T-helper 2 cell treated with Interferon-gamma antibody and Interleukin-4, amounts not matched to agents 5 μg/mL and 100 μg/mL, for 36 hours (primary cell): ENCODE measurements around the gene CMTM6.
A peak's percentile ranks its signal among the peaks of the same experiment; 100 is the strongest.

ENCODE experiments used
- DNase-seq: peaks from one replicate; pipeline ENCODE4 v3.0.0; 2021; ENCODE audit warnings: low spot score
- H3K27ac Mint-ChIP-seq: one replicate; pipeline ENCODE4 v1.8.0; 2021; ENCODE audit warnings: mild to moderate bottlenecking, mixed read lengths
- H3K27me3 Mint-ChIP-seq: one replicate; pipeline ENCODE4 v1.8.0; 2021; ENCODE audit warnings: low read depth, mixed read lengths
- H3K36me3 Mint-ChIP-seq: one replicate; pipeline ENCODE4 v1.8.0; 2021; ENCODE audit warnings: low read depth, mixed read lengths
- H3K4me1 Mint-ChIP-seq: one replicate; pipeline ENCODE4 v1.8.0; 2021; ENCODE audit warnings: low read depth, mixed read lengths
- H3K4me3 Mint-ChIP-seq: one replicate; pipeline ENCODE4 v1.8.0; 2022; ENCODE audit warnings: mild to moderate bottlenecking, moderate library complexity, mixed read lengths
- H3K9me3 Mint-ChIP-seq: one replicate; pipeline ENCODE4 v1.8.0; 2021; ENCODE audit warnings: mixed read lengths

CMTM6 gene

DNA sequence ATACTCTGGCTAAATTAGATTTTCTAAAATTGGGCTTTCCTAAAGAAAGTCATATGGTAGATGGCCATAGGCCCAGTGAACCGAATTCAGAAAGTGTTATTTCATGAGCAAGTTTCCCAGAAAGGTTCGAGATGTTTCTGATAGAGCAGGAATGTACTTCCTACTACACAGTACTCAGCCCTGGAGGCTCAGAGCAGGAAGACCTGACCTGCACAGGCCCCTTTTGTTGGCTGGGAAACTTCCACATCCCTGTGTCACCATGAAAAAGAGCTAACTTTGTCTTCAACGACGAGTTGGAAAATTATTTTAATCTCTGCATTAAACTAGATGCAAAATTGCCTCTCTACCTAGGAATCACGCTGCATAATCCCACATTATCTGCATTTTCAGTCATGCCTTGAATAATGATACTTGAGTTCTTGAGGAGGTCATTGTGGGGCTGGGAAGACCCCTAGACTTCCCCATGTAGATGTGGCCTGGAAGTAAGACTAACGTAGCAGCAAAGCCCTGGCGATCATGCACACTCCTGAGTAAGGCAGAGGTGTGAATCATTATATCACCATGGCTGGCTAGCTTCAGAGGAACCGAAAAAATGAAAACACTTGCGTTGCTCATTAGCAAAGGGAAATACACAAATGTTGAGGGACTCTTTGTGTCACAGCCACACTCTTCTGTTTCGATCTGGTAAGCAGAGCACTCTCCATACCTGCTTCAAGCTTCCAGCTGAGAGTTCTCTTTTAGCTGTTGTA is 63.9 kb downstream of the CMTM6 start:
- H3K36me3 Mint-ChIP-seq: peaks cover 17% of the 10 kb centered on the region
- no peaks in the 10 kb centered on the region for H3K9me3 Mint-ChIP-seq
- peak overlapping the region; percentile 59 for H3K27ac Mint-ChIP-seq
- H3K27me3 Mint-ChIP-seq: no peaks in the 10 kb centered on the region
- peaks cover 56% of the 10 kb centered on the region for H3K4me1 Mint-ChIP-seq
- no peak for DNase-seq
- H3K4me3 Mint-ChIP-seq: peak overlapping the region; percentile 62

DNA sequence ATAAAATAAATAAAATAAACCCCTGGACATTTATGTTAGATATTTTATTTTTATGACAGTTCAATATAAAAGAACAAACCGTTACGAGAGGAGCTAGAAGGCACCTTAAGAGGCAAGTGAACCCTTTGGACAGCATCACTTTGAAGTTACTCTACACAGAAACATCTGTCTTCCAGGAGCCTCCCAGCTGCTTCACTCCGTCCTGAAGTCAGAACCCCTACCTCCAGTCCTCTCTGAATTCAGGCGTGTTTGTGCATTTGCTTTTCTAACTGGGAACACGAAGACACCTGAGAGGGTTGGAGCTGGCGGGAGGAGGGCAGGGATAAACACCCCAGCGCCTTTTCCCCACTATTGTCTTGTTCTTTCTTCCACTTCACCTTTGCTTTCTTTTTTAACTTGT is 64.8 kb downstream of the CMTM6 start:
- H3K27me3 Mint-ChIP-seq: no peaks in the 10 kb centered on the region
- H3K9me3 Mint-ChIP-seq: no peaks in the 10 kb centered on the region
- H3K27ac Mint-ChIP-seq: peak overlapping the region; percentile 36
- no peak overlapping the region for H3K4me3 Mint-ChIP-seq
- H3K4me1 Mint-ChIP-seq: peaks cover 56% of the 10 kb centered on the region
- peaks cover 10% of the 10 kb centered on the region for H3K36me3 Mint-ChIP-seq
- DNase-seq: no peak

DNA sequence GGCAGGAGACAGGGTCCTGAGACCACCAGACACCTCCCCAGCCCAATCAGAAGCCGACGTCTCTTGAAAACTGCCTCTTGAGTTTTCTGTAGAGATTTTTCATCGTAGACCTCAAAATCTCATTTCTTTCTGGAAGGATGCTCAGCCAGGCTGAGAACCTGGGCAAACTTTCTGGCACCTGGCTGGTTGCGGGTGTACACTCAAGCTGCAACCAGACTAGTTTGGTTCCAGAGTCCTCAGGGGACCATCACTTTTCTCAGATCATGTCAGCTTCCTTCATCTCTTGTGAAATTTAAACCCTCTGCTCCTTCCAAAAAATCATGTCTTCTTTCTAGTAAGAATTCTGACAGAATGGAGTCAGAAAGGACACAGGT is 65.8 kb downstream of the CMTM6 start:
- no peak for DNase-seq
- H3K4me1 Mint-ChIP-seq: peaks cover 60% of the 10 kb centered on the region
- peaks cover 7% of the 10 kb centered on the region for H3K36me3 Mint-ChIP-seq
- no peaks in the 10 kb centered on the region for H3K9me3 Mint-ChIP-seq
- no peaks in the 10 kb centered on the region for H3K27me3 Mint-ChIP-seq
- peak overlapping the region; percentile 37 for H3K4me3 Mint-ChIP-seq
- H3K27ac Mint-ChIP-seq: peak overlapping the region; percentile 74

DNA sequence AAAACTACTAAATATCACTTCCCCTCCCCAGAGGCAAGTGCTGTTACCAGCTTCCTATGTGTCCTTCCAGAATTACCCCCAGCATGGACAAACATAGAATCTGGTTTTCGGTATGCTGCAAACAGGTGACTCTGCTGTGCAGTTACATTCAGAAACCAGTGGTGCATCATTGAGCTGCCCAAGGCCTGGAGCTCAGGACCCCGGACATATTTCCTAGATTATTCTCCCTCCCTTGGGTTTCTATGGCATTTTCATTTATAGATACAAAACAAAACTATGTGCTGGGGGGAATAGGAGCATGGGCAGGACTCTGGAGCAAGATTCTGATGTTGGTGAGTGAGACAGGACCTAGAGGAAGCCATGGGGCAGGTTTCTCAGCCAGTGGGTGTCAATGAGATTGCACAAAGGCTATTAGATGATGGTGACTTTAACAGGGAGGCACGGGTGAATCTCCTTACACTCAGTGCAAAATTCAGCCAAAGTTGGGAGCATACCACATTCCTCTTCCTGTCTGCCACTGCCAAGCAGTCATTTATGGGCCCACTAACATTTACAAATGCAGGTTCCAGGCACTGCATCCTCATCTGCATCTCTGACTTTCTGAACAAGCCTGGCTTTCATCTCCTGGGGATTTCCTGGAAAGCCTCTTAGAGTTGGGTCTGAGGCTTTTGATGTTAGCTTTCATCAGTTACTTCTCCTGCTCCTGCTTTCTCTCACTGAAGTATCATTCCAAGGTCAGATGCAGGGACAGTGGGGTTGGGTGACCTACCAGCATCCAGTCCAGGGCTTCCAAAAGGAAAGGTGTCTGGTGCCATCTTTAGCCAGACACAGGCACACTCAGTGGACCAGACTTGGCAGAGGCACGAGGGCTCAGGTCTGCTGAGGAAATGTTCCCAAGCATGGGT is 66.5 kb downstream of the CMTM6 start:
- H3K27ac Mint-ChIP-seq: peak overlapping the region; percentile 74
- peaks cover 59% of the 10 kb centered on the region for H3K4me1 Mint-ChIP-seq
- no peak for DNase-seq
- peak overlapping the region; percentile 47 for H3K4me3 Mint-ChIP-seq
- peaks cover 6% of the 10 kb centered on the region for H3K36me3 Mint-ChIP-seq
- no peaks in the 10 kb centered on the region for H3K9me3 Mint-ChIP-seq
- no peaks in the 10 kb centered on the region for H3K27me3 Mint-ChIP-seq

DNA sequence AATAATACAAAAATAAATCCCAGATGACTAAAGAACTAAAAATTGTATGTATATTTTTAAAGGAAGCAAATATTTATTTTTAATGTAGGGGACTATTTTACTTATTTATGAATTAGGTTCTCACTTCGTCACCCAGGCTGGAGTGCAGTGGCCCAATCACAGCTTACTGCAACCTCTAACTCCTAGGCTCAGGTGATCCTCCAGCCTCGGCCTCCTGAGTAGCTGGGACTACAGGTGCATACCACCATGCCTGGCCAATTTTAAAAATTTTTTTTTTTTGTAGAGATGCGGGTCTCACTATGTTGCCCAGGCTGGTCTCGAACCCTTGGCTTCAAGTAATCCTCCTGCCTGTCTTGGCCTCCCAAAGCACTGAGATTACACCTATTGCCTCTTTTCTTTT is 68.4 kb downstream of the CMTM6 start:
- H3K27me3 Mint-ChIP-seq: no peaks in the 10 kb centered on the region

DNA sequence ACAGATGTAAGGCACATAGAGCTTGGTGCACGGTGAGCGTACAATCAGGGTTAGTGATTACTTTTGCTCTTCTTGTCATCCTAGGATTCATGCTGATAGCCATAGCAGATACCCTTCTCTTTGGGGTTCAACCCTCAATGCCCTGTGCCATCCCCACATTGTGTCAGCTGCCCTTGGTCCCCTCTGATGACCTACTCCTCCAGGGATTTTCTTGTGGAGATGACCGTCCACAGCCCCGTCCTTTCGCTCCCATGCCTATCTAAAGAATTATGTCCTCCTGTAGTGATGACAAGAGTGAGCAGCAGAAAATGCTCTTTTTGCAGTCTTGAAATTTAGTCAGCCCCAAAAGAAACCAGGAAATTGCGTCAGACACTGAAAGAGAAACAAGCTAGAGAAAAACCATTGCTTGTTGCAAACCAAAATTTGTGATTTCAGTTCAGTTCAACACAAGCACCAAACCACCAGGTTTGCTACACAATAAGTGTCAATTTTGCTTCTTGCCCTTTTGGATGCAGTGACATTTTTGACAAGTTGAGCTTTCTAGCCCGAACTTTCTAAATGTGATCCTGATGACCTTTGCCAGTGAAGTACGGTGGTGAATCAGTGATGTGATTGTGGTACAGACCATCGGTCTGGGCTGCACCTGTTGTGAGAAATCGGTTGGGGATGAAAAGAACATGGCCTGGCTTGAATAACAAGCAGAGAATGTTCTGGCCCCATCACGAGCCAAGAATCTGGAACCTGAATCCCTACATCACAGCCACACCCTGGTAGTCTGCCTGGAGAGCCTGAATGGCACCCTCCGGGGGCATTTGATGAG is 69.7 kb downstream of the CMTM6 start:
- peaks cover 67% of the 10 kb centered on the region for H3K4me1 Mint-ChIP-seq
- peaks cover 11% of the 10 kb centered on the region for H3K36me3 Mint-ChIP-seq
- peak overlapping the region; percentile 99 for H3K27ac Mint-ChIP-seq
- peak; percentile 62 for DNase-seq
- H3K4me3 Mint-ChIP-seq: peak overlapping the region; percentile 77
- H3K27me3 Mint-ChIP-seq: no peaks in the 10 kb centered on the region
- no peaks in the 10 kb centered on the region for H3K9me3 Mint-ChIP-seq

More for the DNA sequence above, 68.4 kb downstream of the CMTM6 start:
- Mint-ChIP-seq H3K4me1 (peaks cover 68% of the 10 kb centered on the region), H3K27ac (no peak overlapping the region), H3K4me3 (no peak overlapping the region), H3K9me3 (no peaks in the 10 kb centered on the region), H3K36me3 (peaks cover 7% of the 10 kb centered on the region)
- DNase-seq: no peak

DNA sequence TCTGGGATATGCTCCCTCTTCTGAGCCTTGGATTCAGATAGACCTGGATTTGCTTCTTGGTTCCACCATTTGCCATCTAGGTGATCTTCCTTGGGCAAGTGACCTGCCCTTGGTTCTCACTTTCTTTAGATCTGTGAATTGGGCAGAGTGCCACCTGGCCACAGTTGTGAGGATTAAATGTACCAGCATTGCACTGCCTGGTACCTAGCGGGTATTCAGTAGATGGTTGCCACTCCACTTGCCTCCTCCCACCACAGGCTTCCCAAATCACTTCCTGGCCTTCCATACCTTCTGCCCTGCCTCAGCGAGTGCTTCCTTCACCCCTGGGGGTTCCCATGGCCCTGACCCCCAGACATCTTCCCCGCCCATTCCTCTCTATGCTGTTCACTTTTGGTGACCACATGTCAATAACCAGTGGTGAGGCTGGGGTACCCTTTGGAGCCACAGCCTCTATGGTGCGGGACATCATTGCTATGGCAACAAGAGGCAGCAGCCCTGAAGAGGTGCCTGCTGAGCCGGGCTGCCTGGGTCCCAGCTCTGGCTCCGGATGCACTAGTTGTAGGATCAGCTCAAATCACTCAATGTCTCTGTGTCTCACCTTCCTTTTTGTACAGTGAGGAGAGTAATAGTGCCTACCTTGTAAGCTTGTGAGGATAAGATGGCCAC is 70.5 kb downstream of the CMTM6 start:
- Mint-ChIP-seq H3K27me3 (no peaks in the 10 kb centered on the region), H3K4me1 (peaks cover 73% of the 10 kb centered on the region), H3K27ac (peak overlapping the region; percentile 99), H3K36me3 (peaks cover 11% of the 10 kb centered on the region), H3K4me3 (peak overlapping the region; percentile 77), H3K9me3 (no peaks in the 10 kb centered on the region)
- no peak for DNase-seq

DNA sequence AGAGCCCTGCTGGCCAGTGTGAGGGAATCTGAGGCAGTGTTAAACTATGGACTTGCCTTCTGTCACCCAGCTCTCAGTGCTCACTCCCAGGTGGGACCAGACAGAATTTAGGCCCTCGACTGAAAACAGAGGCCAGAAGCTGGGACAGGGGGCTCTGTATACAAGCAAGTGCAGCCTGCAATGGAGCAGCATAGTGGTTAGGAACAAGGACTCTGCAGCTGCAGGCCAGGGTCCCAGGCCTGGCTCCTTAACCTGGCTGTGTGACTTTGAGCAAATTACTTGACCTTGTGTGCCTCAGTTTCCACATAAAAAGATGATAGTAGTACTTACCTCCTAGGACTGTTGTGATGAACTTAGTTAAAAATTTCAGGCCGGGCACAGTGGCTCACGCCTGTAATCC is 71.2 kb downstream of the CMTM6 start:
- Mint-ChIP-seq H3K36me3 (peaks cover 11% of the 10 kb centered on the region), H3K27me3 (no peaks in the 10 kb centered on the region), H3K9me3 (no peaks in the 10 kb centered on the region), H3K4me3 (peak overlapping the region; percentile 57), H3K4me1 (peaks cover 72% of the 10 kb centered on the region), H3K27ac (peak overlapping the region; percentile 99)
- DNase-seq: no peak
